ENCODE results near the gene TENM4. TPM values are rescaled to one million over a fixed set of nuclear protein-coding genes. Genes with fewer than 3 reads are reported as not detected.

The TENM4 gene
- total RNA-seq, 1 donor from 2014 or later, result 5.1 TPM

DNA sequence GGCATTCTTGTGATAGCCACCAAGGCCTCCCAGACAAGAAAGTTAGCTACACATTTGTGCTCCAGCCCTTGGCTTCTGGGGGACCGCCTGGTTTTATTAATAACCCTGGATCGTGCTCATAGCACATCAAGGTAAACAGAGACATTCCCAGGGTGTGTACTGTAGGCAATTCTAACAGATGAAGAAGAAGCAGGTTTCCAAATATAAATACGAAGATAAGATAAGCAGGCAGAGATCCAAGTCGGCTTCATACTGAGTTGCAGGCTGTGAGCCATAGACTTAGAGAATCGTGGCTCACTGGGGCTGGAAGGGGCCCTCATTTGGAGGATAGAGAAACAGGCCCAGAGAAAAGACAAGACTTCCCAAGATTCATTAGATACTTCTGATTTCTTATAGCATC lies 131.4 kb downstream of the TENM4 start:
- no peak overlapping the region for H3K4me3 ChIP-seq
- Mint-ChIP-seq H3K4me3 (no peak overlapping the region), H3K4me1 (peaks cover 13% of the 10 kb centered on the region), H3K27me3 (ENCODE audit: insufficient read depth, low read depth) (peaks cover 3% of the 10 kb centered on the region), H3K9me3 (no peaks in the 10 kb centered on the region), H3K36me3 (no peaks in the 10 kb centered on the region), H3K27ac (no peak overlapping the region)
- peaks cover 10% of the 10 kb centered on the region for H4K20me1 ChIP-seq (ENCODE audit: low read depth)
- no peak overlapping the region for H2AFZ ChIP-seq (replicated peaks)
- H3K36me3 ChIP-seq, result no peaks in the 10 kb centered on the region
- no peak overlapping the region for H3K27ac ChIP-seq
- no peaks in the 10 kb centered on the region for H3K9me3 ChIP-seq (ENCODE audit: low read depth)
- no peak overlapping the region for H3K9ac ChIP-seq
- H3K4me1 ChIP-seq, result peaks cover 10% of the 10 kb centered on the region
- no peaks in the 10 kb centered on the region for H3F3A ChIP-seq (ENCODE audit: low read depth)
- DNase-seq (ENCODE audit: low spot score), result no peak
- TF ChIP-seq, protein P1, sequence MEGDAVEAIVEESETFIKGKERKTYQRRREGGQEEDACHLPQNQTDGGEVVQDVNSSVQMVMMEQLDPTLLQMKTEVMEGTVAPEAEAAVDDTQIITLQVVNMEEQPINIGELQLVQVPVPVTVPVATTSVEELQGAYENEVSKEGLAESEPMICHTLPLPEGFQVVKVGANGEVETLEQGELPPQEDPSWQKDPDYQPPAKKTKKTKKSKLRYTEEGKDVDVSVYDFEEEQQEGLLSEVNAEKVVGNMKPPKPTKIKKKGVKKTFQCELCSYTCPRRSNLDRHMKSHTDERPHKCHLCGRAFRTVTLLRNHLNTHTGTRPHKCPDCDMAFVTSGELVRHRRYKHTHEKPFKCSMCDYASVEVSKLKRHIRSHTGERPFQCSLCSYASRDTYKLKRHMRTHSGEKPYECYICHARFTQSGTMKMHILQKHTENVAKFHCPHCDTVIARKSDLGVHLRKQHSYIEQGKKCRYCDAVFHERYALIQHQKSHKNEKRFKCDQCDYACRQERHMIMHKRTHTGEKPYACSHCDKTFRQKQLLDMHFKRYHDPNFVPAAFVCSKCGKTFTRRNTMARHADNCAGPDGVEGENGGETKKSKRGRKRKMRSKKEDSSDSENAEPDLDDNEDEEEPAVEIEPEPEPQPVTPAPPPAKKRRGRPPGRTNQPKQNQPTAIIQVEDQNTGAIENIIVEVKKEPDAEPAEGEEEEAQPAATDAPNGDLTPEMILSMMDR (IDR thresholded peaks at IDR 0.05), result no peak
- TF ChIP-seq EZH2 (IDR thresholded peaks at IDR 0.05) (no peak), EZH2phosphoT487 (IDR thresholded peaks at IDR 0.05) (no peak)
- H3K4me2 ChIP-seq, result no peak overlapping the region
- H3K27me3 ChIP-seq, result no peaks in the 10 kb centered on the region
- no peaks in the 10 kb centered on the region for H3K79me2 ChIP-seq (ENCODE audit: low read depth)

DNA sequence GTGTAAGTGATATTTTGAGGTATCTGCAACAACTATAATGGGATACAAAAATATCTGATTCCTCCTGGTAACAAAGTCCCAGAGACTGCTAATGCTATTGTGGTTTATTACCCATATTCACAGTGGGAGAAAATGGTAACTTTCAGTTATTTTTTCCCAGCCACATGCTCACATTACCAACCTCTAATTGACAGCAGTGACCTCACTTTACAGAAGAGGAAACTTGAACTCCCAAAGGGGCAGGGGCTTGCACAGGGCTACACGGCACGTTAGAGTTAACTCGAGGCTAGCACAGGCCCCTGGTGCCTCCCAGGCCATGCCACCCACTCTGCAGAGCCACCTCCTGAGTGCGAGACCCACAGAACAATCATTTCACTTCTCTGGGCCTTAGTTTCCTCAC lies 132.4 kb downstream of the TENM4 start:
- H3K4me2 ChIP-seq, result no peak overlapping the region
- DNase-seq (ENCODE audit: low spot score), result no peak
- H3K4me3 Mint-ChIP-seq, result no peak overlapping the region
- H3K79me2 ChIP-seq (ENCODE audit: low read depth), result no peaks in the 10 kb centered on the region
- H3K9ac ChIP-seq, result no peak overlapping the region
- H3K9me3 ChIP-seq (ENCODE audit: low read depth), result no peaks in the 10 kb centered on the region
- H3K27me3 ChIP-seq, result no peaks in the 10 kb centered on the region
- no peak overlapping the region for H3K27ac ChIP-seq
- H3K4me3 ChIP-seq, result no peak overlapping the region
- H3K9me3 Mint-ChIP-seq, result no peaks in the 10 kb centered on the region
- no peak overlapping the region for H2AFZ ChIP-seq (replicated peaks)
- H4K20me1 ChIP-seq (ENCODE audit: low read depth), result peaks cover 3% of the 10 kb centered on the region
- no peaks in the 10 kb centered on the region for H3K36me3 ChIP-seq
- H3K27ac Mint-ChIP-seq, result no peak overlapping the region
- H3K27me3 Mint-ChIP-seq (ENCODE audit: insufficient read depth, low read depth), result peaks cover 3% of the 10 kb centered on the region
- H3K36me3 Mint-ChIP-seq, result no peaks in the 10 kb centered on the region
- H3K4me1 ChIP-seq, result peaks cover 9% of the 10 kb centered on the region
- no peaks in the 10 kb centered on the region for H3F3A ChIP-seq (ENCODE audit: low read depth)
- H3K4me1 Mint-ChIP-seq, result peaks cover 12% of the 10 kb centered on the region
- TF ChIP-seq, protein P1 (IDR thresholded peaks at IDR 0.05), result no peak
- no peak for TF ChIP-seq EZH2phosphoT487 (IDR thresholded peaks at IDR 0.05)
- no peak for TF ChIP-seq EZH2 (IDR thresholded peaks at IDR 0.05)

DNA sequence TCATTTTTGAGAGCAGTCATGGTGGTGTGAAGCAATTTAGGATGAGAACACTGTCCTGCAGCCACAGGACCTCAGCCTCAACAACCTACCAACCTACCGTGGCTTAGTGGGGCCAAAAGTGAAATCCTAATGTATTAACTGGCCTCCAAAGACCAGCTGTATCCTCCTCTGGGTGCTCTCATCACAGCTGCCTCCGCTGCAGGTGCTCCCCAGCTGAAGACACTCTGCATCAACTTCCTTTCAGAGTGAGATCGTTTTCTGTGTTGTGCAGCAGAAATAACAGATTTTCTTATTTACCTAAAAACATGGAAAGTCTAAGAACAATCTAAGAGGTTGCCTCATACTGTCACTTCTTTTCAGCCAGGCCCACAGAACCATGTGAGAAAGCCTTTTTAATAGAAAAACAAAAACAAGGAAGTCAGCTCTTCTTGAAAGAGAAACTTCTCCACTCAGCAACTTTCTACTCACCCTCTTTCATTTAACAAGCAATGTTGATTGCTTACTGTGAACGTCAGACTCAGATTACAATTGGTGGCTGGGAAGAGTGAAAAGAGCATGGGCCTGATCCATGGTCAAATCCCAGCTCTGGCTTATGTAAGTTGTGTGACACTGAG lies 136.1 kb downstream of the TENM4 start:
- no peaks in the 10 kb centered on the region for H3K79me2 ChIP-seq (ENCODE audit: low read depth)
- TF ChIP-seq EZH2phosphoT487 (IDR thresholded peaks at IDR 0.05), result no peak
- TF ChIP-seq, protein P1 (IDR thresholded peaks at IDR 0.05), result no peak
- TF ChIP-seq EZH2 (IDR thresholded peaks at IDR 0.05), result no peak
- H3K9ac ChIP-seq, result no peak overlapping the region
- Mint-ChIP-seq H3K9me3 (no peaks in the 10 kb centered on the region), H3K4me3 (no peak overlapping the region), H3K4me1 (peaks cover 4% of the 10 kb centered on the region), H3K27me3 (ENCODE audit: insufficient read depth, low read depth) (no peaks in the 10 kb centered on the region), H3K36me3 (no peaks in the 10 kb centered on the region), H3K27ac (no peak overlapping the region)
- no peaks in the 10 kb centered on the region for H3K4me1 ChIP-seq
- H3F3A ChIP-seq (ENCODE audit: low read depth), result no peaks in the 10 kb centered on the region
- H2AFZ ChIP-seq (replicated peaks), result no peak overlapping the region
- H3K36me3 ChIP-seq, result no peaks in the 10 kb centered on the region
- DNase-seq (ENCODE audit: low spot score), result no peak
- H3K4me2 ChIP-seq, result no peak overlapping the region
- H3K27me3 ChIP-seq, result no peaks in the 10 kb centered on the region
- no peak overlapping the region for H3K27ac ChIP-seq
- H3K9me3 ChIP-seq (ENCODE audit: low read depth), result no peaks in the 10 kb centered on the region
- no peaks in the 10 kb centered on the region for H4K20me1 ChIP-seq (ENCODE audit: low read depth)
- H3K4me3 ChIP-seq, result no peak overlapping the region

Data from neural progenitor cell (in vitro differentiated cells).